Astrocyte of the spinal cord (primary cell): Measurements from ENCODE around the gene EFNA1.

ENCODE experiments used
- DNase-seq: peaks from one replicate; pipeline ENCODE4 v3.0.0; 2011; ENCODE audit warnings: low read depth, low spot score
- H3K4me3 ChIP-seq: 2 replicates; pipeline ENCODE4 v1.5.1; 2011; ENCODE audit warnings: low read depth, mild to moderate bottlenecking, low read length, moderate library complexity
- in situ Hi-C: cut with HindIII; loops from 2 replicates; pipeline ENCODE4 v1.10.0; 2017; ENCODE audit warnings: low sequenced_read_pairs
- TF ChIP-seq, protein P1 (sequence below): IDR thresholded peaks from 2 replicates; pipeline ENCODE4 v1.5.1; 2012; ENCODE audit warnings: low read depth, mild to moderate bottlenecking, low read length, inconsistent platforms

The EFNA1 gene

DNA sequence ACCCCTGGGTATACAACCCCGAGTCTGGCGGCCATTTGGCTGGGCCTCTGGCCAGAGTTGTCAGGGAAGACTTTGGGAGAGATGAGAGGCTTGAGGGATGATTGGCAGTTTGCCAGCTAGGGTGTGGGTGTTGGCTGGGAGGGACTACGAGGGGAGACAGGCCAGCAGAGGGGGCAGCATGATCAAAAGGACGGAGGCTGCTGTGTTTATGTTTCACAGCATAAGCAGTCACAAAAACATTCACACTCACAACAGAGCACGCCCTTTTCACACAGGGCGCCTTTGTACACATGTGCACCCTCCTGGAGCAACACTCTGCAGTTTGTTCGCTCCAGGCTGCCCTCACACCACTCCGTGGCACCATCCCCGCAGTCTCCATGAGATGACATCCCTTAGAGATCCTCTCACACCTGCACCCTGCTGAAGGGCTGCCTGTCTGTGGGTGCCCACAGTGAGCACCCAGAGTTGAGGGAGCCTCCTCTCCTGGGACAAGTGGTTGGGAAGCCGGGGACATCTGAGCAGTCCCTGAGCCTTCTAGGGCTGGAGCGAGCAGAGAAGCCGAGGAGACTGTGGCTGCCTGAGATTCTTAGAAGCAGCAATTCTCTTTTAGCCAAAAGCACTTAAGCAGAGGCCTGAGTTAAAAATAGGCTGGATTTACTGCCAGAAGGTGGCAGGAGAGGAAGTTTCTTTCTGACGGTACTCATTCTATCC, 33.6 kb upstream of the EFNA1 start:
- peak; percentile 49 for DNase-seq
- TF ChIP-seq, protein P1, sequence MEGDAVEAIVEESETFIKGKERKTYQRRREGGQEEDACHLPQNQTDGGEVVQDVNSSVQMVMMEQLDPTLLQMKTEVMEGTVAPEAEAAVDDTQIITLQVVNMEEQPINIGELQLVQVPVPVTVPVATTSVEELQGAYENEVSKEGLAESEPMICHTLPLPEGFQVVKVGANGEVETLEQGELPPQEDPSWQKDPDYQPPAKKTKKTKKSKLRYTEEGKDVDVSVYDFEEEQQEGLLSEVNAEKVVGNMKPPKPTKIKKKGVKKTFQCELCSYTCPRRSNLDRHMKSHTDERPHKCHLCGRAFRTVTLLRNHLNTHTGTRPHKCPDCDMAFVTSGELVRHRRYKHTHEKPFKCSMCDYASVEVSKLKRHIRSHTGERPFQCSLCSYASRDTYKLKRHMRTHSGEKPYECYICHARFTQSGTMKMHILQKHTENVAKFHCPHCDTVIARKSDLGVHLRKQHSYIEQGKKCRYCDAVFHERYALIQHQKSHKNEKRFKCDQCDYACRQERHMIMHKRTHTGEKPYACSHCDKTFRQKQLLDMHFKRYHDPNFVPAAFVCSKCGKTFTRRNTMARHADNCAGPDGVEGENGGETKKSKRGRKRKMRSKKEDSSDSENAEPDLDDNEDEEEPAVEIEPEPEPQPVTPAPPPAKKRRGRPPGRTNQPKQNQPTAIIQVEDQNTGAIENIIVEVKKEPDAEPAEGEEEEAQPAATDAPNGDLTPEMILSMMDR: peak; percentile 52
- in situ Hi-C loops: no loop called here
- no peak overlapping the region for H3K4me3 ChIP-seq

DNA sequence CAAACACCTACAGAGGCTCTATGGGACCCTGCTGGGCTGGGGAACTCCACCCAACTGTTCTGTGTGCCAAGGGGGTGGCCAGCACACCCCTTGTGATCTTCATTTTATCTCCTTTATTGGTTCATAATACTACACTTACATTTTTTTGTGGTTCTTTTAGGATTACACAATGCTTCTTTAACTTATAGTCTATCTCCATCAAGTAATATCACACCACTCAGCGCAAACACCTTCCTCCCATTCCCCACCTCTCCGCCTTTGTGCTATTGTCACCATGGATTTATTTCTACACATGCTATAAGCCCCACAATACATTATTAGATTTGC, 33.1 kb upstream of the EFNA1 start:
- H3K4me3 ChIP-seq: no peak overlapping the region
- in situ Hi-C loops: no loop called here
- TF ChIP-seq, protein P1: no peak
- DNase-seq: no peak

DNA sequence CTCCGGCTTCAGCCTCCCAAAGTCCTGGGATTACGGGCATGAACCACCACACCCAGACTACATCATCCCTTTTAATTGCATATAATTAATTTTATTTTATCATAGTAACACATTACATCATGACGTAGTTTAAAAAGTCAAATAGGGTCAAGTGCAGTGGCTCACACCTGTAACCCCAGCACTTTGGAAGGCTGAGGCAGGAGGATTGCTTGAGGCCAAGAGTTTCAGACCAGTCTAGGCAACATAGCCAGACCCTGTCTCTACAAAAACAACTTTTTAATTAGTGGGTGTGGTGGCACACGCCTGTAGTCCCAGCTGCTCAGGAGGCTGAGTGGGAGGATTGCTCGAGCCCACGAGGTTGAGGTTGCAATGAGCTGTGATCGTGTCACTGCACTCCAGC, 28.3 kb upstream of the EFNA1 start:
- in situ Hi-C loops: no loop called here
- TF ChIP-seq, protein P1: no peak
- H3K4me3 ChIP-seq: no peak overlapping the region
- DNase-seq: no peak

DNA sequence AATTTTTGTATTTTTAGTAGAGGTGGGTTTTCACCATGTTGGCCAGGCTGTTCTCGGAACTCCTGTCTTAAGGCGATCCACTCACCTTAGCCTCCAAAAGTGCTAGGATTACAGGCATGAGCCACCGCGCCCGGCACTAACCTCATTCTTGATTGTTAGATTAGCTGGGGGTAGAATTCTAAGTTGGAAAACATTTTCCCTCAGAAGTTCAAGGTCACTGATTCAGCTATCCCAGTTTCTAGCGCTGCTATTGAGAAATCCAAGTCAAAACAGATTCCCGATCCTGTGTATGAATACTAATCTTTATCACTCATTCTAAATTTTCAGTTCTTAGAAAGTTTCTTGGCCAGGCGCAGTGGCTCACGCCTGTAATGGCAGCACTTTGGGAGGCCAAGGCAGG, 24.4 kb upstream of the EFNA1 start:
- H3K4me3 ChIP-seq: no peak overlapping the region
- in situ Hi-C loops: no loop called here
- no peak for DNase-seq
- TF ChIP-seq, protein P1: no peak

DNA sequence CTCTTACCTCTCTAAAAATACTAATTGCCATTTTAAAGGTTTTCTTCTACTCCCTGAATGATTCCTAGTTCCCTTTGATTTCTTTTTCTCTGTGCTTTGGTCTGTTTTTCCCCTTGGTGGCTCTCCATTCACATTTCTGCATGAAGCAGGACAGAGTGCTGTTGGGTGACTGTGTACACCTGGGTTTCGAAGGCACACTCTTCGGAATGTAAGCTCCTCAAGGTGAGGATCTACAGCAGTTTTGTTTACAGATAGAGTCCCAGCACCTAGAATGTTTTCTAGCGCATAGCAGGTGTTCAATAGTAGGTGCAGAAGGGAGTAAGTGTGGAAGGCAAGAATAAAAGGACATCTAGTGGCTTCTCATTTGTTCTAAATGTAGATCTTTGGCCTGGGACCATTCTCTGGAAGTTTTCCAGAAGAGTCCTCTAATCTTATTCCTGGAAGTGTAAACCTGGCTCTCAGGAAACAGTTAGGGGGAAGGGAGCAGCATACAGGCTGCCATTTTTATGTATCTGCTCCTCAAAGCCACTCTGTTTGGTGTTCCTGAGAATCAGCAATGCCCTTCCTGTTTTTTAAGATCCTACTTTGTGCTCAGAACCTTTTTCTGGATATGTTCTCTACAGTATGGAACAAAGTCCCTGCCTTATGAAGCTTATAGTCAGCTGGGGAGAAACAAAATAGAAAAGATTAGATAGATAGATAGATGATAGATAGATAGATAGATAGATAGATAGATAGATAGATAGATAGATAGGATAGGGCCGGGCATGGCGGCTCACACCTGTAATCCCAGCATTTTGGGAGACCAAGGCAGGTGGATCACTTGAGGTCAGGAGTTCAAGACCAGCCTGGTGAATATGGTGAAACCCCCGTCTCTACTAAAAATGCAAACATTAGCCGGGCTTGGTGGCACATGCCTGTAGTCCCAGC, 22.8 kb upstream of the EFNA1 start:
- H3K4me3 ChIP-seq: no peak overlapping the region
- DNase-seq: no peak
- TF ChIP-seq, protein P1: no peak
- in situ Hi-C loops: no loop called here

DNA sequence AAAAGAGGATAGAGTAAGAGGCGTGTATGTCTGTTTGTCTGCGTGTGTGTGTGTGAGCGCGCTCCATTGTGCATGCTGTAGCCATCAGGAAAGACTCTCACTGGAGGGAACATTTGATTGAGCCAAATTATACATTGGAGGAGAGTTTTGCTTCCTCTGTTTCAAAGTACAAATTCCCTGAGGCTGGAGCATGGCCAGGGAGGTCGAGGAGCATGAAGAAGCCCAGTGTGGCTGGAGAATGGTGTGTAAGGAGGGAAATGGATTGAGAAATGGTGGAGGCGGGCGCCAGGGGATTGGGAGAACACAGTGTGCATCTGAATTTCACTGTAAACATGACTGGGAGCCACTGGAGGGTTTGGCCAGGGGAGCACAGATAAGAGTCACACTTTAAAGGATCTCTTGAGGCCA, 22.1 kb upstream of the EFNA1 start:
- in situ Hi-C loops: no loop called here
- H3K4me3 ChIP-seq: no peak overlapping the region
- no peak for DNase-seq
- TF ChIP-seq, protein P1: no peak
